ENCODE results near the gene KRT3. TPM values are rescaled to one million over a fixed set of nuclear protein-coding genes. Genes with fewer than 3 reads are reported as not detected.

Gene KRT3
- total and polyA plus RNA-seq, 8 donors, result not detected

DNA sequence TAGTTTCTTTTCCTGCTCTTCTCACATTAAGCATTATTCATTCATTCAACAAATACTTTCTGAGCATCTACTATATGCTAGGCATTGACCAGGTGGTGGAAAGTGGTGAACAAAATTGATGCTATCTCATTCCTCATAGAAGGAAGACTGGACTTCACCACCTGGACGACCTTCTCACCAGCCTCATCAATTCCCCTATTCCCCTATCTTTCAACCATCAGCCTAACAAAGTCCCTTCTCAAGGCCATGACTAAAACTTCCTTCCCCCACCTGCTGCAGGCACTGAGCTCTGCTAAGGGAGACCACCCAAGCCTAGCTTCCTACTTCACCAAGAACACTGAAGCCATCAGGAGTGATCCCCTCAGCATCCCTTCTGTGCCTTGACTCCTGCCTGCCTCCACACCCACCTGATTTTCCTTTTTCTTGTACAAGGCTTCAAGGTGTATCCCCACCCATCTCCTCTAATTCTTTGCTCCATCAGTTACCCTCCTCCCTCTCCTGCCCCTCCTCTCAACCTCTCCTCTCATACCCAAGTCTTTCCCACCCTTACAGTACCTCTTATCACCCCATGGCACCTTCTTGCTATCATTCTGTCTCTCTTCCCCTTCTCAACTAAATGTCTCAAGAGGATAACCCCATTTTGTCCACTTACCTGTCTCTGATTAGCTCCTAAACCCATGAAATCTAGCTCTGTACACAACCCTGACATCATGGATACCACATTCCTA lies 38.3 kb downstream of the KRT3 start:
- Histone ChIP-seq H3K4me1 (no peaks in the 10 kb centered on the region), H3K4me3 (no peak overlapping the region), H3K27me3 (no peaks in the 10 kb centered on the region), H3K9me3 (no peaks in the 10 kb centered on the region), H3K27ac (no peak overlapping the region), H3K36me3 (no peaks in the 10 kb centered on the region)
- TF ChIP-seq, protein P1, sequence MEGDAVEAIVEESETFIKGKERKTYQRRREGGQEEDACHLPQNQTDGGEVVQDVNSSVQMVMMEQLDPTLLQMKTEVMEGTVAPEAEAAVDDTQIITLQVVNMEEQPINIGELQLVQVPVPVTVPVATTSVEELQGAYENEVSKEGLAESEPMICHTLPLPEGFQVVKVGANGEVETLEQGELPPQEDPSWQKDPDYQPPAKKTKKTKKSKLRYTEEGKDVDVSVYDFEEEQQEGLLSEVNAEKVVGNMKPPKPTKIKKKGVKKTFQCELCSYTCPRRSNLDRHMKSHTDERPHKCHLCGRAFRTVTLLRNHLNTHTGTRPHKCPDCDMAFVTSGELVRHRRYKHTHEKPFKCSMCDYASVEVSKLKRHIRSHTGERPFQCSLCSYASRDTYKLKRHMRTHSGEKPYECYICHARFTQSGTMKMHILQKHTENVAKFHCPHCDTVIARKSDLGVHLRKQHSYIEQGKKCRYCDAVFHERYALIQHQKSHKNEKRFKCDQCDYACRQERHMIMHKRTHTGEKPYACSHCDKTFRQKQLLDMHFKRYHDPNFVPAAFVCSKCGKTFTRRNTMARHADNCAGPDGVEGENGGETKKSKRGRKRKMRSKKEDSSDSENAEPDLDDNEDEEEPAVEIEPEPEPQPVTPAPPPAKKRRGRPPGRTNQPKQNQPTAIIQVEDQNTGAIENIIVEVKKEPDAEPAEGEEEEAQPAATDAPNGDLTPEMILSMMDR (IDR thresholded peaks at IDR 0.05), result no peak
- ATAC-seq (no peak), FAIRE-seq (no peak), DNase-seq (no peak)
- WGBS, 2 donors, result 18 to 21% methylated on average over 1 of the region's 1 CpG
- intact Hi-C loops (cut with DNase I), result no loop called here

DNA sequence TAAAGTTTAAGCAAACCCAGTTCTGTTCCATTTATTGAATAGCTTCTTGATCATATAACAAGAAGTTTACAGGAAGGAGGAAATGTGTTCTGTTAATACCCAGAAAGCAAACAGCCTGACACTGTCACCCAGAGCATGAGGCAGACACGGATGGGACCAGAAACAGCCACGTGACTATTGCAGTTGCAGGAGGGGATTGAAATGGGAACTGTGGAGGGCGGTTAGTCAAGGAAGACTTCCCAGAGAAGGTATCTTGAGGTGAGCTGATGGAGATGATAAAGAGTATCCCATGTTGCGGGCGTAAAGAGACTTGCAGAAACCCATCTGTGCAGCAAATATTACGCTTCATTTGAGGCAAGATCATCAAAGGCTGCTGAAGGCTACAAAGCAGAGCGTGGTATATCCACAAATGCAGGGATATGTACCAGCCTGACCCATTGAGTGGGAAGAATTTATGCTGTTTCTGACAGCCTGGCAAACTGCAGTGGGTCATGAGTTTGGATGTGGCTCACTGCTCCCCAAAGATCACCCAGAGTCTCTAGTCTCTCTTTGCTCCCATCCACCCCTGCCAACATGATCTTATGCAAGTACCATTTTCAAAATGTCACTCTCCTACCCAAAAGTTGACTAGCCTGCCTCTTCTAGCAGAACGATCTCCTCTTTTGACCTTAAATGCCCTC lies 39.5 kb downstream of the KRT3 start:
- TF ChIP-seq, protein P1 (IDR thresholded peaks at IDR 0.05), result no peak

DNA sequence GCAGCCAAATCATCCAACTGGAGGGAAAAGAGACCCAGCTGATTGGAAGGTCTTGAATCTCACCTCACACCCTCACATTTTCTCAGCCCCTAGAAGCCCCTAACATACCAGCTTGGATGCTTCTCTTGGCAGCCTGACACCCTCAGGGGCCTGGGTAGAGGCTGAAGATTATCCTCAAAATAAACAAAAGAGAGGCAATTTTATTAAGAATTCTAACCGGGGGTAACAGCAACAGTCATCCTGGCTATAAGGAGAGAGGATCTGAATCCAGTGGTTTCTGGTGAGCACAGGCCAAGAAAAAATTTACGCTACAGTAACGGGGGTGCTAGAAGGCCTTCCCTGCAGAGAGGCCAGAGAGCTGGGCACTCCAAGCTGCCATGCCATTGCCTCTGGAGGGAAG lies 40.4 kb downstream of the KRT3 start:
- H3K27ac ChIP-seq, result no peak overlapping the region
- H3K27me3 ChIP-seq, result no peaks in the 10 kb centered on the region
- no peaks in the 10 kb centered on the region for H3K36me3 ChIP-seq
- 72 to 77% methylated on average over 3 of the region's 3 CpGs for WGBS, 2 donors
- intact Hi-C loops (cut with DNase I), result no loop called here
- H3K9me3 ChIP-seq, result no peaks in the 10 kb centered on the region
- TF ChIP-seq, protein P1 (IDR thresholded peaks at IDR 0.05), result no peak
- no peak for FAIRE-seq
- H3K4me1 ChIP-seq, result no peaks in the 10 kb centered on the region
- H3K4me3 ChIP-seq, result no peak overlapping the region
- DNase-seq, result no peak
- ATAC-seq, result no peak

More for the DNA sequence above, 39.5 kb downstream of the KRT3 start:
- Histone ChIP-seq H3K27me3 (no peaks in the 10 kb centered on the region), H3K4me1 (no peaks in the 10 kb centered on the region), H3K4me3 (no peak overlapping the region), H3K9me3 (no peaks in the 10 kb centered on the region), H3K36me3 (no peaks in the 10 kb centered on the region), H3K27ac (no peak overlapping the region)
- ATAC-seq (no peak), DNase-seq (no peak), FAIRE-seq (no peak)
- intact Hi-C loops (cut with DNase I), result no loop called here
- 57 to 74% methylated on average over 8 of the region's 8 CpGs for WGBS, 2 donors

DNA sequence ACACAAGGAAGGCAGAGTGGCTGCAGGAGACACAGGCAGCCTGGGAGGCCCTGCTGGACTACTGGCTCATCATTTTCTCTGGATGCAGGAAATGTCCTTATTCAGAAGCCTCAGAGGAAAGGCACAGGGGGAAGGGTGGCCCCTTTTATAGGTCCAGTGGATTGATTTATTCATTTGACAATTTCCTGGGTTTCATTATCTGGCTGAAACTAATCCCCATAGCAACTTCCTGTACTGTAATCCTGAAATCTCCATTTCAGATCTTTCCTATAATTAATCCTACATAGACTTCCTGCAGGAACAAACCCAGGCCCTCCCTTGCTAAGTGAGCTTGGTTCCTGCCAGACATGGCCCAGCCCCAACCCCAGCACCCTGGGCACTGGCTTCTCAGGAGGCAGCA lies 41.8 kb downstream of the KRT3 start:
- DNase-seq, result no peak
- no peaks in the 10 kb centered on the region for H3K36me3 ChIP-seq
- intact Hi-C loops (cut with DNase I), result no loop called here
- no peaks in the 10 kb centered on the region for H3K27me3 ChIP-seq
- no peak overlapping the region for H3K4me3 ChIP-seq
- no peaks in the 10 kb centered on the region for H3K9me3 ChIP-seq
- TF ChIP-seq, protein P1 (IDR thresholded peaks at IDR 0.05), result no peak
- FAIRE-seq, result no peak
- ATAC-seq, result no peak
- H3K27ac ChIP-seq, result no peak overlapping the region
- H3K4me1 ChIP-seq, result no peaks in the 10 kb centered on the region

DNA sequence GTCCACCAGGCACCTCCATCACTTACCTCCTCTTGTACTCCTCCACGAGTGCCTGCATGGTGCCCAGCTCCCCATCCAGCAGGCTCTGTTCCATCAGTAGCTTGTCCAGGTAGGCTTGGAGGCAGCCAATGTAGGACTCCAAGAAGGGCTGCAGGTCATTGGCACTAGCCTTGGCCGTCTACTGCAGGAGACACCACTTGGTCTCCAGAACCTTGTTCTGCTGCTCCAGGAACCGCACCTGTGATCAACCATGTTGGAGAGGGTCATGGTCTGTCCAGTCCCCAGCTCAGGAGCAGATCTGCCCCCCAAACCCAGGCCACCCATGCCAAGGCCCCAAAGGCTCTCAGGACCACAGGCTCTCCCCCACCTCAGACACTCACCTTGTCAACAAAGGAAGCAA lies 42.6 kb downstream of the KRT3 start:
- Histone ChIP-seq H3K9me3 (no peaks in the 10 kb centered on the region), H3K27ac (no peak overlapping the region), H3K36me3 (no peaks in the 10 kb centered on the region), H3K4me1 (no peaks in the 10 kb centered on the region), H3K4me3 (no peak overlapping the region), H3K27me3 (no peaks in the 10 kb centered on the region)
- FAIRE-seq, result no peak
- TF ChIP-seq, protein P1 (IDR thresholded peaks at IDR 0.05), result no peak
- 67 to 72% methylated on average over 3 of the region's 3 CpGs for WGBS, 2 donors
- no peak for DNase-seq
- intact Hi-C loops (cut with DNase I), result no loop called here
- ATAC-seq, result no peak

All from pancreas (tissue), 10 donors.